Esophagus squamous epithelium (tissue), 4 donors: ENCODE data around the gene HLA-A.

ENCODE experiments used
- POLR2A ChIP-seq, 4 donors: fragments of 450-650 bp; IDR thresholded peaks; one replicate each; pipeline ENCODE4 v1.6.1; 2017; ENCODE audit warnings: antibody characterized with exemption in 4 of 4, mild to moderate bottlenecking in 4 of 4, moderate library complexity in 3 of 4
- TF ChIP-seq, protein P1 (sequence below), 6 experiments: fragments of 450-650 bp in 4 of 6; fragments of 200-600 bp in 2 of 6; sonication (generic) in 2 of 6; IDR thresholded peaks; one replicate each; pipeline ENCODE4 v1.5.1; 2016 to 2019; ENCODE audit warnings: antibody characterized with exemption in 6 of 6, mild to moderate bottlenecking in 4 of 6, moderate library complexity in 4 of 6

DNA sequence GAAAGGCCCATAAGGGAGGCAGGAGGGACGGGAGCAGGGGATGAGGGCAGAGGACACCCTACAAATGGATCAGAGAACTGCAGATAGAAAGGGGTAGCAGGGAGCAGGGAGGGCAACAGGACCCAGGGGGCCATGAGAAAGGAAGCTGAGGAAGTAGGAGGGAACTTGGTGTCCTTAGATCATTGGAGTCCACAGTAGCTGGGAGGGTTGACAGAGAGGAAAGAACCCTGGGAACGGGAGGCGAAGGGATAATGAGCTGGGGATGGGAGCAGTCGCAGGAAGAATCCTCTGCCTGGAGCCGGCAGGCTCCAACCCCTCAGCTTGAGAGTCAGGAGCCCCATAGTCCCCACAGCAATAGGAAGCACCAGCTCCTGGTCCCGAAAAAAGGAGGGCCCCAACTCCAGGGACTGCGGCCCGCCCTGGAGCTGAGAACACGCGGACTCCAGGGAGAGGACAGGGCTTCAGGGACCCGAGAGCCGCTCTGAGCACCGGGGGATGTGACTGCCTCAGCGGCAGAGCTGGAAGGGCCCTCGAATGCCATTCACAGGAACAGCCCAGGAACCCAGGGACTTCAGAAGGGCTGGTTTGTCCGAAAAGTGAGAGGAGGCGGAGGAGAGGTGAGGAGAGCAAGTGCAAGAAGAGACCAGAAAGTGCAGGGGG is 32.7 kb downstream of the HLA-A start:
- TF ChIP-seq, protein P1, sequence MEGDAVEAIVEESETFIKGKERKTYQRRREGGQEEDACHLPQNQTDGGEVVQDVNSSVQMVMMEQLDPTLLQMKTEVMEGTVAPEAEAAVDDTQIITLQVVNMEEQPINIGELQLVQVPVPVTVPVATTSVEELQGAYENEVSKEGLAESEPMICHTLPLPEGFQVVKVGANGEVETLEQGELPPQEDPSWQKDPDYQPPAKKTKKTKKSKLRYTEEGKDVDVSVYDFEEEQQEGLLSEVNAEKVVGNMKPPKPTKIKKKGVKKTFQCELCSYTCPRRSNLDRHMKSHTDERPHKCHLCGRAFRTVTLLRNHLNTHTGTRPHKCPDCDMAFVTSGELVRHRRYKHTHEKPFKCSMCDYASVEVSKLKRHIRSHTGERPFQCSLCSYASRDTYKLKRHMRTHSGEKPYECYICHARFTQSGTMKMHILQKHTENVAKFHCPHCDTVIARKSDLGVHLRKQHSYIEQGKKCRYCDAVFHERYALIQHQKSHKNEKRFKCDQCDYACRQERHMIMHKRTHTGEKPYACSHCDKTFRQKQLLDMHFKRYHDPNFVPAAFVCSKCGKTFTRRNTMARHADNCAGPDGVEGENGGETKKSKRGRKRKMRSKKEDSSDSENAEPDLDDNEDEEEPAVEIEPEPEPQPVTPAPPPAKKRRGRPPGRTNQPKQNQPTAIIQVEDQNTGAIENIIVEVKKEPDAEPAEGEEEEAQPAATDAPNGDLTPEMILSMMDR (IDR thresholded peaks at IDR 0.05) = no peak
- TF ChIP-seq POLR2A (IDR thresholded peaks at IDR 0.05) = peak in 1 of 4 donors; percentile 8
